H1 (cell line): ENCODE data around the gene ITGAE. TPM values are rescaled to one million over a fixed set of nuclear protein-coding genes. Genes with fewer than 3 reads are reported as not detected.

ENCODE experiments used
- CTCF ChIA-PET: fragments of 300-600 bp; sonication (Branson Sonifier 250); formaldehyde crosslinking; loops from one replicate; lab custom pipeline; 2021; ENCODE audit not compliant: partially characterized antibody; lab: Charles Lee
- POLR2A ChIA-PET: fragments of 300-600 bp; sonication (Branson Sonifier 250); formaldehyde crosslinking; loops from one replicate; lab custom pipeline; 2021; ENCODE audit warnings: inconsistent platforms; ENCODE audit not compliant: partially characterized antibody; lab: Charles Lee
- DNase-seq, 2 experiments: peaks; one replicate each; pipeline versions ENCODE4 v3.0.0 to v3.0.0-alpha.2; 2010 to 2022; ENCODE audit warnings: low spot score in 2 of 2, low read depth in 1 of 2, mixed read lengths in 1 of 2
- FAIRE-seq: peaks from 2 replicates; lab custom pipeline; 2011; peaks lifted over from hg19 to GRCh38; lab: Jason Lieb, UNC
- H2AFZ ChIP-seq: 2 replicates; pipeline ENCODE4 v1.8.1; 2012; ENCODE audit warnings: low read length, inconsistent platforms
- H2AK5ac ChIP-seq: 2 replicates; pipeline ENCODE4 v1.6.1; 2013; ENCODE audit warnings: low read depth, low read length
- H2BK120ac ChIP-seq: replicated peaks from 2 replicates; pipeline ENCODE3; 2013; ENCODE audit warnings: low read depth, low read length, inconsistent platforms
- H2BK12ac ChIP-seq: 2 replicates; pipeline ENCODE4 v1.6.1; 2013; ENCODE audit warnings: low read depth, low read length
- H2BK15ac ChIP-seq: 2 replicates; pipeline ENCODE4 v1.6.1; 2013; ENCODE audit warnings: low read length
- H2BK20ac ChIP-seq: 2 replicates; pipeline ENCODE4 v1.6.1; 2013; ENCODE audit warnings: low read length
- H2BK5ac ChIP-seq: 2 replicates; pipeline ENCODE4 v1.6.1; 2013; ENCODE audit warnings: low read depth, low read length
- H3K14ac ChIP-seq: 2 replicates; pipeline ENCODE4 v1.6.1; 2013; ENCODE audit warnings: inconsistent platforms; ENCODE audit not compliant: insufficient read length
- H3K18ac ChIP-seq: 2 replicates; pipeline ENCODE4 v1.6.1; 2013; ENCODE audit warnings: low read length; ENCODE audit errors: extremely low read depth
- H3K23ac ChIP-seq: 2 replicates; pipeline ENCODE4 v1.6.1; 2013; ENCODE audit warnings: inconsistent platforms; ENCODE audit not compliant: insufficient read length
- H3K23me2 ChIP-seq: 2 replicates; pipeline ENCODE4 v1.6.1; 2013; ENCODE audit warnings: low read depth, low read length
- H3K27ac ChIP-seq: 2 replicates; pipeline ENCODE4 v1.6.1; 2011; ENCODE audit warnings: low read depth, low read length, inconsistent platforms
- H3K27me3 ChIP-seq, 4 experiments: replicated peaks in 1 of 4; 1 replicate in 1 of 4; 2 replicates in 3 of 4; pipeline versions ENCODE4 v1.6.1 to v1.8.1; 2011 to 2013; ENCODE audit warnings: low read length in 3 of 4, mild to moderate bottlenecking in 3 of 4, inconsistent platforms in 2 of 4, mixed read lengths in 2 of 4, moderate library complexity in 1 of 4; ENCODE audit not compliant: control insufficient read depth in 3 of 4, insufficient read depth in 3 of 4; ENCODE audit errors: extremely low read depth in 1 of 4
- H3K36me3 ChIP-seq, 4 experiments: 2 replicates each; pipeline versions ENCODE4 v1.6.1 to v1.8.1; 2011 to 2013; ENCODE audit warnings: mild to moderate bottlenecking in 4 of 4, low read length in 3 of 4, moderate library complexity in 2 of 4, control low read depth in 1 of 4, inconsistent platforms in 1 of 4; ENCODE audit not compliant: insufficient read depth in 4 of 4, control insufficient read depth in 2 of 4
- H3K4ac ChIP-seq: replicated peaks from 2 replicates; pipeline ENCODE3; 2013; ENCODE audit warnings: low read length, low read depth, mixed read lengths, inconsistent platforms; ENCODE audit not compliant: insufficient read length
- H3K4me1 ChIP-seq, 4 experiments: replicated peaks in 1 of 4; 1 replicate in 1 of 4; 2 replicates in 3 of 4; pipeline versions ENCODE4 v1.6.1 to v1.8.1; 2011 to 2013; ENCODE audit warnings: low read length in 3 of 4, inconsistent platforms in 2 of 4, mixed read lengths in 1 of 4; ENCODE audit not compliant: insufficient read depth in 4 of 4, control insufficient read depth in 3 of 4
- H3K4me2 ChIP-seq, 2 experiments: 2 replicates each; pipeline versions ENCODE4 v1.6.1 to v1.8.1; 2011 to 2013; ENCODE audit warnings: low read depth in 2 of 2, low read length in 2 of 2, control low read depth in 1 of 2, inconsistent platforms in 1 of 2, mild to moderate bottlenecking in 1 of 2; ENCODE audit not compliant: insufficient read depth in 1 of 2
- H3K4me3 ChIP-seq, 4 experiments: fragments of 200-600, 300-600 bp in 1 of 4; sonication (generic), shearing (Covaris generic), sonication (Bioruptor Twin) in 1 of 4; 2 replicates each; pipeline versions ENCODE4 v1.5.1 to v1.8.1; 2011 to 2016; ENCODE audit warnings: low read length in 4 of 4, low read depth in 3 of 4, control low read depth in 2 of 4, inconsistent platforms in 2 of 4, mild to moderate bottlenecking in 2 of 4, mixed read lengths in 1 of 4, moderate library complexity in 1 of 4; ENCODE audit not compliant: insufficient read depth in 2 of 4; ENCODE audit errors: extremely low read depth in 1 of 4
- H3K56ac ChIP-seq: replicated peaks from 2 replicates; pipeline ENCODE3; 2013; ENCODE audit warnings: low read depth, mild to moderate bottlenecking, mixed read lengths, low read length, inconsistent platforms; ENCODE audit not compliant: insufficient read length
- H3K79me1 ChIP-seq: 2 replicates; pipeline ENCODE4 v1.6.1; 2013; ENCODE audit warnings: low read depth, low read length, control low read depth
- H3K79me2 ChIP-seq, 2 experiments: 2 replicates each; pipeline versions ENCODE4 v1.6.1 to v1.8.1; 2012 to 2013; ENCODE audit warnings: low read length in 2 of 2, mild to moderate bottlenecking in 2 of 2, inconsistent platforms in 1 of 2; ENCODE audit not compliant: insufficient read depth in 2 of 2, control insufficient read depth in 1 of 2
- H3K9ac ChIP-seq, 4 experiments: replicated peaks in 1 of 4; 1 replicate in 1 of 4; 2 replicates in 3 of 4; pipeline versions ENCODE4 v1.6.1 to v1.8.1; 2011 to 2013; ENCODE audit warnings: low read depth in 3 of 4, low read length in 3 of 4, control low read depth in 2 of 4, mild to moderate bottlenecking in 2 of 4, moderate library complexity in 2 of 4, inconsistent platforms in 1 of 4; ENCODE audit errors: extremely low read depth in 1 of 4
- H3K9me3 ChIP-seq, 2 experiments: 2 replicates each; pipeline versions ENCODE4 v1.6.1 to v1.8.1; 2012 to 2013; ENCODE audit warnings: mild to moderate bottlenecking in 2 of 2, moderate library complexity in 2 of 2, control low read depth in 1 of 2, inconsistent platforms in 1 of 2, low read depth in 1 of 2, low read length in 1 of 2, mixed read lengths in 1 of 2; ENCODE audit not compliant: insufficient read depth in 2 of 2
- H4K20me1 ChIP-seq, 2 experiments: replicated peaks in 1 of 2; 2 replicates each; pipeline versions ENCODE3 to v1.8.1; 2011 to 2013; ENCODE audit warnings: inconsistent platforms in 2 of 2, low read length in 2 of 2, mild to moderate bottlenecking in 1 of 2; ENCODE audit not compliant: insufficient read depth in 2 of 2, control insufficient read depth in 1 of 2
- H4K5ac ChIP-seq: 2 replicates; pipeline ENCODE4 v1.6.1; 2013; ENCODE audit warnings: low read length, low read depth, mixed read lengths, inconsistent platforms; ENCODE audit not compliant: insufficient read length
- H4K8ac ChIP-seq: 2 replicates; pipeline ENCODE4 v1.8.0; 2013; ENCODE audit warnings: mild to moderate bottlenecking, moderate library complexity, low read length, inconsistent platforms; ENCODE audit not compliant: insufficient read depth; ENCODE audit errors: extremely low read depth
- H4K91ac ChIP-seq: replicated peaks from 2 replicates; pipeline ENCODE3; 2013; ENCODE audit warnings: low read length, mixed read lengths, inconsistent platforms; ENCODE audit not compliant: insufficient read length
- JUND ChIP-seq: IDR thresholded peaks from 2 replicates; pipeline ENCODE4 v1.6.1; 2011; ENCODE audit warnings: mild to moderate bottlenecking, improper control_type of control experiment, low read length
- NANOG ChIP-seq: IDR thresholded peaks from 2 replicates; pipeline ENCODE4 v1.6.1; 2011; ENCODE audit warnings: low read length, low read depth, mild to moderate bottlenecking, inconsistent platforms; ENCODE audit not compliant: insufficient read depth, poor library complexity, severe bottlenecking
- PHF8 ChIP-seq: fragments of 200-600 bp; sonication (generic); conservative IDR thresholded peaks from 2 replicates; pipeline ENCODE4 v1.7.1; 2012; ENCODE audit warnings: low read depth, mild to moderate bottlenecking, inconsistent platforms, low read length, moderate library complexity
- POLR2AphosphoS5 ChIP-seq: IDR thresholded peaks from 2 replicates; pipeline ENCODE4 v1.6.1; 2011; ENCODE audit warnings: low read depth, low read length
- WGBS, 2 experiments: shearing (Covaris generic) in 1 of 2; methylation state at CpG; one replicate each; pipeline versions ENCODE4 v1.1.6 to v1.1.7; 2013 to 2015; ENCODE audit warnings: low lambda C conversion rate in 2 of 2, mixed read lengths in 2 of 2, inconsistent platforms in 1 of 2, low coverage in 1 of 2, missing lambda C conversion rate in 1 of 2; ENCODE audit not compliant: insufficient replicate concordance in 2 of 2, insufficient coverage in 1 of 2, insufficient read length in 1 of 2; ENCODE audit errors: extremely low coverage in 1 of 2, missing lambda C conversion rate in 1 of 2; 5-methylcytosine and 5-hydroxymethylcytosine counted together
- polyA plus RNA-seq, 7 experiments: library from polyadenylated mRNA; depleted of rRNA in 3 of 7; stranded (reverse) in 5 of 7; unstranded in 2 of 7; fragments of >200 nt in 5 of 7; fragments of 200-250 nt in 2 of 7; gene quantifications; 1 replicate in 5 of 7; 2 replicates in 1 of 7; 4 replicates in 1 of 7; pipeline versions ENCODE4 v1.2.1 to v1.2.3, GENCODE V29; 2011 to 2013; ENCODE audit warnings: missing spikeins in 2 of 7, mixed read lengths in 2 of 7
- total RNA-seq: library from RNA; stranded (reverse); fragmentation: NEBNext Ultra II Directional; extraction: Animal tissue kit (Norgen Biotek cat#: 25700); gene quantifications from 2 replicates; pipeline ENCODE4 v1.2.1, GENCODE V29; 2021

The ITGAE gene
- total and polyA plus RNA-seq, 2 of the 8 experiments (the other 6 are each of a cell fraction or from before 2014, with no cell fraction given) = 23.2 to 43.1 TPM

GRCh38 chr17:3699951-3700350, 101.0 kb downstream of the ITGAE start:
- Histone ChIP-seq H2BK12ac (no peak overlapping the region), H3K27ac (no peak overlapping the region), H4K91ac (no peak overlapping the region), H3K9me3 (peaks cover 0 to 4% of the 10 kb centered on the region in 2 experiments; a peak in 1 of 4 replicates), H3K27me3 (peaks cover 0 to 18% (median 11%) of the 10 kb centered on the region in 4 experiments; a peak in 6 of 7 replicates), H3K4ac (no peak overlapping the region), H2AFZ (no peak overlapping the region), H2BK15ac (no peak overlapping the region), H3K79me2 (no peaks in the 10 kb centered on the region), H3K4me3 (no peak overlapping the region), H2AK5ac (no peak overlapping the region), H3K18ac (no peak overlapping the region), H3K23me2 (peaks cover 8% of the 10 kb centered on the region; the same call in 1 of the 2 replicates), H4K20me1 (peaks cover 0 to 1% of the 10 kb centered on the region in 2 experiments), H3K79me1 (no peaks in the 10 kb centered on the region), H4K8ac (no peak overlapping the region), H3K4me2 (no peak overlapping the region), H3K14ac (no peak overlapping the region), H3K36me3 (no peaks in the 10 kb centered on the region; a peak in 1 of 8 replicates), H3K9ac (no peak overlapping the region), H2BK20ac (no peak overlapping the region), H3K56ac (no peak overlapping the region), H3K4me1 (peaks cover 0 to 8% (median 6%) of the 10 kb centered on the region in 4 experiments; a peak in 5 of 7 replicates), H4K5ac (no peak overlapping the region), H3K23ac (no peak overlapping the region), H2BK5ac (no peak overlapping the region), H2BK120ac (no peak overlapping the region)
- WGBS, 2 experiments = 90% methylated on average over 4 of the region's 4 CpGs; no CpG with 5 or more reads in 1 of the 2 experiments
- DNase-seq (no peak), FAIRE-seq (no peak)
- ChIA-PET CTCF (interaction anchor here (1.3 to 3.0 kb wide), 2 partner anchors 9 to 17 kb away, joined by 5 to 17 read pairs; no protein-coding TSS in a partner anchor), POLR2A (interaction anchor here (0.6 to 0.8 kb wide), 2 partner anchors 9 to 891 kb away, joined by 3 to 4 read pairs; no protein-coding TSS in a partner anchor)
- TF ChIP-seq NANOG (no peak), PHF8 (no peak), POLR2AphosphoS5 (no peak), JUND (no peak)
